ENCODE results near the gene TGFB2. TPM values are rescaled to one million over a fixed set of nuclear protein-coding genes. Genes with fewer than 3 reads are reported as not detected.

Gene TGFB2
- total RNA-seq, 4 donors from 2014 or later = 2.2 to 16.7 (median 8.0) TPM

DNA sequence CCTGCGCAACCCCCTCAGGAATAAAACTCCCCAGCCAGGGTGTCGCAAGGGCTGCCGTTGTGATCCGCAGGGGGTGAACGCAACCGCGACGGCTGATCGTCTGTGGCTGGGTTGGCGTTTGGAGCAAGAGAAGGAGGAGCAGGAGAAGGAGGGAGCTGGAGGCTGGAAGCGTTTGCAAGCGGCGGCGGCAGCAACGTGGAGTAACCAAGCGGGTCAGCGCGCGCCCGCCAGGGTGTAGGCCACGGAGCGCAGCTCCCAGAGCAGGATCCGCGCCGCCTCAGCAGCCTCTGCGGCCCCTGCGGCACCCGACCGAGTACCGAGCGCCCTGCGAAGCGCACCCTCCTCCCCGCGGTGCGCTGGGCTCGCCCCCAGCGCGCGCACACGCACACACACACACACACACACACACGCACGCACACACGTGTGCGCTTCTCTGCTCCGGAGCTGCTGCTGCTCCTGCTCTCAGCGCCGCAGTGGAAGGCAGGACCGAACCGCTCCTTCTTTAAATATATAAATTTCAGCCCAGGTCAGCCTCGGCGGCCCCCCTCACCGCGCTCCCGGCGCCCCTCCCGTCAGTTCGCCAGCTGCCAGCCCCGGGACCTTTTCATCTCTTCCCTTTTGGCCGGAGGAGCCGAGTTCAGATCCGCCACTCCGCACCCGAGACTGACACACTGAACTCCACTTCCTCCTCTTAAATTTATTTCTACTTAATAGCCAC, 696 bp downstream of the TGFB2 start:
- Histone ChIP-seq H3K36me3 (no peaks in the 10 kb centered on the region), H3K4me1 (peaks cover 8 to 10% of the 10 kb centered on the region in 2 donors), H3K27me3 (no peaks in the 10 kb centered on the region), H3K9me3 (no peaks in the 10 kb centered on the region), H3K27ac (peak overlapping the region in 2 of 3 donors; percentile 72 to 82), H3K4me3 (replicated peaks in 1 of 3) (peak overlapping the region; percentile 47 to 76 (median 56))
- DNase-seq = peak; percentile 73 to 82
- intact Hi-C loops (cut with DNase I) = loop anchor here (10.0 kb wide), 1 partner anchor 119 kb away; no protein-coding TSS in a partner anchor
- 0% methylated on average over 34 to 49 of the region's 64 CpGs for WGBS, 2 donors
- peak in 1 of 2 donors; percentile 39 for TF ChIP-seq POLR2A (IDR thresholded peaks at IDR 0.05)
- TF ChIP-seq, protein P1, sequence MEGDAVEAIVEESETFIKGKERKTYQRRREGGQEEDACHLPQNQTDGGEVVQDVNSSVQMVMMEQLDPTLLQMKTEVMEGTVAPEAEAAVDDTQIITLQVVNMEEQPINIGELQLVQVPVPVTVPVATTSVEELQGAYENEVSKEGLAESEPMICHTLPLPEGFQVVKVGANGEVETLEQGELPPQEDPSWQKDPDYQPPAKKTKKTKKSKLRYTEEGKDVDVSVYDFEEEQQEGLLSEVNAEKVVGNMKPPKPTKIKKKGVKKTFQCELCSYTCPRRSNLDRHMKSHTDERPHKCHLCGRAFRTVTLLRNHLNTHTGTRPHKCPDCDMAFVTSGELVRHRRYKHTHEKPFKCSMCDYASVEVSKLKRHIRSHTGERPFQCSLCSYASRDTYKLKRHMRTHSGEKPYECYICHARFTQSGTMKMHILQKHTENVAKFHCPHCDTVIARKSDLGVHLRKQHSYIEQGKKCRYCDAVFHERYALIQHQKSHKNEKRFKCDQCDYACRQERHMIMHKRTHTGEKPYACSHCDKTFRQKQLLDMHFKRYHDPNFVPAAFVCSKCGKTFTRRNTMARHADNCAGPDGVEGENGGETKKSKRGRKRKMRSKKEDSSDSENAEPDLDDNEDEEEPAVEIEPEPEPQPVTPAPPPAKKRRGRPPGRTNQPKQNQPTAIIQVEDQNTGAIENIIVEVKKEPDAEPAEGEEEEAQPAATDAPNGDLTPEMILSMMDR (IDR thresholded peaks at IDR 0.05) = peak in 2 of 6 experiments; percentile 3 to 12

DNA sequence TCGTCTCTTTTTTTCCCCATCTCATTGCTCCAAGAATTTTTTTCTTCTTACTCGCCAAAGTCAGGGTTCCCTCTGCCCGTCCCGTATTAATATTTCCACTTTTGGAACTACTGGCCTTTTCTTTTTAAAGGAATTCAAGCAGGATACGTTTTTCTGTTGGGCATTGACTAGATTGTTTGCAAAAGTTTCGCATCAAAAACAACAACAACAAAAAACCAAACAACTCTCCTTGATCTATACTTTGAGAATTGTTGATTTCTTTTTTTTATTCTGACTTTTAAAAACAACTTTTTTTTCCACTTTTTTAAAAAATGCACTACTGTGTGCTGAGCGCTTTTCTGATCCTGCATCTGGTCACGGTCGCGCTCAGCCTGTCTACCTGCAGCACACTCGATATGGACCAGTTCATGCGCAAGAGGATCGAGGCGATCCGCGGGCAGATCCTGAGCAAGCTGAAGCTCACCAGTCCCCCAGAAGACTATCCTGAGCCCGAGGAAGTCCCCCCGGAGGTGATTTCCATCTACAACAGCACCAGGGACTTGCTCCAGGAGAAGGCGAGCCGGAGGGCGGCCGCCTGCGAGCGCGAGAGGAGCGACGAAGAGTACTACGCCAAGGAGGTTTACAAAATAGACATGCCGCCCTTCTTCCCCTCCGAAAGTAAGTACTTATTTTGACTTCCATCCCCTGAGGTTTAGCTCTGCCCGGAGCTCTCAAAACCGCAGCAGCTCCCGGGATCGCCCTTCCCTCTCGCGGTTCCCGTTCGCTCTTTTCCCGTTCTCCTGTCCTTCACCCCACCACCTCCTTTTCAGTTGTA, 1.5 kb downstream of the TGFB2 start:
- no peaks in the 10 kb centered on the region for H3K27me3 ChIP-seq
- intact Hi-C loops (cut with DNase I) = loop anchor here (10.0 kb wide), 1 partner anchor 118 kb away; no protein-coding TSS in a partner anchor
- peak; percentile 49 to 63 for DNase-seq
- no peaks in the 10 kb centered on the region for H3K9me3 ChIP-seq
- H3K27ac ChIP-seq = peak overlapping the region; percentile 72 to 82 (median 82)
- H3K4me3 ChIP-seq (replicated peaks in 1 of 3) = peak overlapping the region; percentile 47 to 76 (median 56)
- peaks cover 8 to 10% of the 10 kb centered on the region in 2 donors for H3K4me1 ChIP-seq
- TF ChIP-seq, protein P1 (IDR thresholded peaks at IDR 0.05) = no peak
- no peak for TF ChIP-seq POLR2A (IDR thresholded peaks at IDR 0.05)
- no peaks in the 10 kb centered on the region for H3K36me3 ChIP-seq
- 0 to 1% methylated on average over 39 of the region's 39 CpGs for WGBS, 2 donors

DNA sequence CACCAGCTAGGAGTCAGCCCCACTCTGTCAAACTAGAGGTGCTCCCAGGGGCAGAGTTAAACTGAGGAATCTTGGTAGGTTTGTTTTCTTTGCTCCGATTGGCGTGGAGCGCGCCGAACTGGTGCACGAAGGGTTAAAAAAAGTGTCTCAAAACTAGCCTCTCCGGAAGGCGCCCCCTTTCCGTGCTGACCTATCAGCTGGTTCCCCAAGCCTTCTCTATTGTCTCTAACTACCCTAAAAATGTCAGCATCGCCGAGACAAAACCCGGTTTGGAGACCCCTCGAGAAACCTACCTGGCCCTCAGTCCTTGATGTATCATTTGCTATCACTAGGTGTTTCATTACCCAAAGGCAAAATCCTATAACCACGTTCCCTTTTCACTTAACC, 2.2 kb downstream of the TGFB2 start:
- TF ChIP-seq POLR2A (IDR thresholded peaks at IDR 0.05) = no peak
- TF ChIP-seq, protein P1 (IDR thresholded peaks at IDR 0.05) = no peak
- 0 to 1% methylated on average over 14 of the region's 14 CpGs for WGBS, 2 donors
- no peaks in the 10 kb centered on the region for H3K9me3 ChIP-seq
- peak overlapping the region; percentile 72 to 82 (median 82) for H3K27ac ChIP-seq
- H3K4me3 ChIP-seq (replicated peaks in 1 of 3) = peak overlapping the region; percentile 37 to 76 (median 56)
- peak; percentile 17 to 38 for DNase-seq
- intact Hi-C loops (cut with DNase I) = loop anchor here (10.0 kb wide), 1 partner anchor 117 kb away; no protein-coding TSS in a partner anchor
- no peaks in the 10 kb centered on the region for H3K36me3 ChIP-seq
- H3K27me3 ChIP-seq = no peaks in the 10 kb centered on the region
- peaks cover 8 to 15% of the 10 kb centered on the region in 2 donors for H3K4me1 ChIP-seq

DNA sequence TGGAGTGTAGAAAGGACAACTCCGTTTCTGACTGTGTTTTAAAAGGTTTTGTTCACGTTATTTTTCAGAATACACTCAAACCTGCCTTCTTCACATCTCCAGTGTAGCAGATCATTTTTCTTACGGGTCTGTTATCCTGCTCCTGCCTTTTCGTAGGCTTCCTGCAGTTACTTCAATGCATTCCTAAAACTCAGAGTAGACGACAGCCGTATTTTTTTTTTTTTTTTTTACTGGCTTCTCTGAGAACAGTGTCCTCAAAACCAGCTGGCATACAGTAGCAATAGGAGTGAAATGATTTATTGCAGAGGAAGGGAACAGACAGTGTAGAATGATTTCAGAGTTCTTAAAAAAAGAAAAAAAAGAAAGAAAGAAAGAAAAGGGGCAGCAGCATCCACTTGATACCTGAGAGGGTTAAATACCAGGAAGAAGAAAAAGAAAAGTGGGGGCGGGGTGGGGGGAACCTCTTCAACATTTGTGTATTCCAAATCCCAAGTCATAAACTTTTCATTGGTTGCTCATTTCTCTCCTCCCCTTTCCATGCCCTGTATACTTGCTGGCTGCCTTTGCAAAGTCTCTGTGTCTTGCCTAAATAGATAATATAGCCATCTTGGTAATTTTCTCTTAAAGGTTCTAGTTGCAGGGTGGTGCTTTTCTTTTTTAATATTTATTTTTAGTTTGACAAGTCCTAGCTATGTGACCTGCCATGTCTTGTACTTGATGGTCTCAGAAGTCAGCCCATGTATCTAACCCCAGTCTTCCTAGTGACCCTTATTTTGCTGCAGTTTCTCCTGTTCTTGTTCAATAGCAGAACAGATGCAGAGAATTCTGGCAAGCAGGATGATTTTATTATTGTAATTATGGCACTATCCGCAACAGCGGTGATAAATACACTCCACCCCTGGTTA, 2.8 kb downstream of the TGFB2 start:
- Histone ChIP-seq H3K4me1 (peaks cover 8 to 9% of the 10 kb centered on the region in 2 donors), H3K36me3 (no peaks in the 10 kb centered on the region), H3K27me3 (no peaks in the 10 kb centered on the region), H3K9me3 (no peaks in the 10 kb centered on the region), H3K27ac (peak overlapping the region; percentile 72 to 82 (median 82)), H3K4me3 (replicated peaks in 1 of 3) (peak overlapping the region in 2 of 3 donors; percentile 56 to 76)
- intact Hi-C loops (cut with DNase I) = loop anchor here (10.0 kb wide), 1 partner anchor 117 kb away; no protein-coding TSS in a partner anchor
- peak; percentile 24 to 46 for DNase-seq
- WGBS, 2 donors = 8 to 9% methylated on average over 9 of the region's 9 CpGs
- TF ChIP-seq POLR2A (IDR thresholded peaks at IDR 0.05) = no peak
- TF ChIP-seq, protein P1 (IDR thresholded peaks at IDR 0.05) = no peak

Measured in thyroid gland (tissue), 4 donors.